Activated T-helper 17 cell treated with anti-CD3 and anti-CD28 coated beads, Interleukin-2, amount 50 U/mL, for 72 hours (primary cell): ENCODE measurements around the gene FADS2. TPM values are rescaled to one million over a fixed set of nuclear protein-coding genes. Genes with fewer than 3 reads are reported as not detected.

ENCODE experiments used
- ATAC-seq: fragments of 150-1000 bp; cut with Tn5 transposase; replicated peaks from 2 replicates; pipeline ENCODE4 v1.10.0; 2021; ENCODE audit warnings: mild to moderate bottlenecking, moderate library complexity
- H3K27ac Mint-ChIP-seq: one replicate; pipeline ENCODE4 v1.8.0; 2022; ENCODE audit warnings: mixed read lengths
- H3K27me3 Mint-ChIP-seq: one replicate; pipeline ENCODE4 v1.8.0; 2022; ENCODE audit warnings: mixed read lengths
- H3K36me3 Mint-ChIP-seq: one replicate; pipeline ENCODE4 v1.8.0; 2022; ENCODE audit warnings: low read depth, mild to moderate bottlenecking, mixed read lengths
- H3K4me1 Mint-ChIP-seq: one replicate; pipeline ENCODE4 v1.8.0; 2022; ENCODE audit warnings: mixed read lengths
- H3K4me3 Mint-ChIP-seq: one replicate; pipeline ENCODE4 v1.8.0; 2022; ENCODE audit warnings: mild to moderate bottlenecking, mixed read lengths
- H3K9me3 Mint-ChIP-seq: one replicate; pipeline ENCODE4 v1.8.0; 2022; ENCODE audit warnings: mixed read lengths
- total RNA-seq, 2 donors: library from RNA; stranded (reverse); gene quantifications; one replicate each; pipeline ENCODE4 v1.2.3, GENCODE V29; 2022

Gene FADS2
- total RNA-seq, 2 donors from 2014 or later, result 9.4 to 58.3 TPM

- no peak overlapping the region for H3K27ac Mint-ChIP-seq
Measured at GRCh38 chr11:61885784-61886580, 57.9 kb downstream of the FADS2 start.

DNA sequence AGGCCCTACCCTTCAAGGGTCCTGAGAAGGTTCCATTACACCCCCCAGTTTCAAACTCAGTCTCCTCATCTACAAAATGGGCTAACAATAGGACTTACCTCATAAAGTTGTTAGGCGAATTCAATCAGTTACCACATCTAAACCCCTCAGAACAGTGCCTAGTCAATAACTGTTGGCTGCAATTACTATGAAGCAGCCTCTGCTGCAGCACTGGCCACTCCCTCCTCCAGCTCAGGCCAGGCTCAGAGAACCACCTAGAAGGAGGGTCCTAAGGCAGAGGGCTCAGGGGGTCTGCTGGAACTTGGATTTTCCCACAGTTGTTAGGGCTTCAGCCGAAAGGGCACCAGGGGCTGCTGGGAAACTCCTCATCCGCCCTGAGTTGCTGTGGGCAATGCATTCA, 58.5 kb downstream of the FADS2 start:
- no peaks in the 10 kb centered on the region for H3K36me3 Mint-ChIP-seq
- no peaks in the 10 kb centered on the region for H3K4me1 Mint-ChIP-seq
- no peak overlapping the region for H3K27ac Mint-ChIP-seq
- H3K27me3 Mint-ChIP-seq, result no peaks in the 10 kb centered on the region
- no peak for ATAC-seq
- no peaks in the 10 kb centered on the region for H3K9me3 Mint-ChIP-seq
- no peak overlapping the region for H3K4me3 Mint-ChIP-seq

More at GRCh38 chr11:61885784-61886580, 57.9 kb downstream of the FADS2 start:
- Mint-ChIP-seq H3K4me3 (no peak overlapping the region), H3K27me3 (no peaks in the 10 kb centered on the region), H3K4me1 (no peaks in the 10 kb centered on the region), H3K36me3 (no peaks in the 10 kb centered on the region), H3K9me3 (no peaks in the 10 kb centered on the region)
- no peak for ATAC-seq

DNA sequence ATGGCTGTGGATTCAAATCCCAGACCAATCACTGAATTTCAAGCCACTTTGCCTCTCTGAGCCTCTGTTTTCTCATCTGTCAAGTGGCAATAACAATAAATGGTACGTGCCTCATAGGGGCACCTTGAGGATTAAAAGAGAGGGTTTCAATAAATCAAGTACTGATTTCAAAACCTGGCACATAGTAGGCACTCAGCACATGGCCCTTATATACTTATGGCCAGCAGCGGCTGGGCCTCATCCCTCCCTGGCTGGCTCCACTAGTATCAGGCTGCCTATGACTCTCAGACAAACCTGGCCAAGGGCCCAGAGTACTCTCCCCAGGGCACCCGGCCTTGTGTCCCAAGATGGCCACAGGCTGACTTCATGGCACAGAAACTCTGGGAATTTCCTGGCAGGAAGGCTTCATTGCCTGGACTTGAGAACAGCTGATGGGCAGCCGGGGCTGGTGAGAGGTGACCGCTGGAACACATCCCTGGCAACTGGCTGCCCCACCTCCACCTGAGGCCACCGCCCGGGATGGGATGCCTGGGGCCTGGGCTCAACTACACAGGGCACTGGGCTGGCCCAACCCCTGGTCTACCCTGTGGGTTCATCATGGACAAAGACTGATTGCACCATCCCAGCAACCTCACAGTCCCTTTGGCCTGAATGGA, 59.9 kb downstream of the FADS2 start:
- Mint-ChIP-seq H3K4me1 (no peaks in the 10 kb centered on the region), H3K4me3 (no peak overlapping the region), H3K27ac (no peak overlapping the region), H3K9me3 (no peaks in the 10 kb centered on the region), H3K36me3 (no peaks in the 10 kb centered on the region), H3K27me3 (no peaks in the 10 kb centered on the region)
- no peak for ATAC-seq

- ATAC-seq, result no peak
- Mint-ChIP-seq H3K4me3 (no peak overlapping the region), H3K27me3 (no peaks in the 10 kb centered on the region), H3K9me3 (no peaks in the 10 kb centered on the region), H3K27ac (no peak overlapping the region), H3K36me3 (no peaks in the 10 kb centered on the region), H3K4me1 (no peaks in the 10 kb centered on the region)
Measured at GRCh38 chr11:61888590-61888989, 60.5 kb downstream of the FADS2 start.

DNA sequence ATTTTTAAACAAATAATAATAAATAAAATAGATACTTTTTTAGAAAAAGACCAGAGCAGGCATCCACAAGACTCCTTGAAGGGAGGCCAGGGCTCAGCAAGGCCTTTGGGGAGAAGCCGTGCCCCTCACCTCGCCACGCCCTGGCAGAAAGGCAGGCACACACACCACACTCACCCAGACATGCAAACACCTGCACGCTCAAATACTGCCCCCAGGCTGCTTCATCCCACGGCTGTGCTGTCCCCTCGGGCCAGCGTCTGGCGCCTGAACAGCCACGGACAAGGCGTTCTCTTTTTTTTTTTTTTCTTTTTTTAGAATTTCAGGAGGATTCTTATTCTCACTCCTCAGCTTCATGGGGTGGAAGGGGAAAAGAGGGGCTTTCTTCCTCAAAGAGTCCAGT, 61.7 kb downstream of the FADS2 start:
- Mint-ChIP-seq H3K27me3 (no peaks in the 10 kb centered on the region), H3K4me3 (peak overlapping the region; percentile 78), H3K4me1 (no peaks in the 10 kb centered on the region), H3K27ac (no peak overlapping the region), H3K36me3 (no peaks in the 10 kb centered on the region), H3K9me3 (no peaks in the 10 kb centered on the region)
- no peak for ATAC-seq

GRCh38 chr11:61890529-61891330, 62.6 kb downstream of the FADS2 start:
- Mint-ChIP-seq H3K4me3 (peak overlapping the region; percentile 78), H3K9me3 (no peaks in the 10 kb centered on the region), H3K4me1 (no peaks in the 10 kb centered on the region), H3K36me3 (no peaks in the 10 kb centered on the region), H3K27me3 (no peaks in the 10 kb centered on the region), H3K27ac (peak overlapping the region; percentile 61)
- ATAC-seq, result peak; percentile 57

DNA sequence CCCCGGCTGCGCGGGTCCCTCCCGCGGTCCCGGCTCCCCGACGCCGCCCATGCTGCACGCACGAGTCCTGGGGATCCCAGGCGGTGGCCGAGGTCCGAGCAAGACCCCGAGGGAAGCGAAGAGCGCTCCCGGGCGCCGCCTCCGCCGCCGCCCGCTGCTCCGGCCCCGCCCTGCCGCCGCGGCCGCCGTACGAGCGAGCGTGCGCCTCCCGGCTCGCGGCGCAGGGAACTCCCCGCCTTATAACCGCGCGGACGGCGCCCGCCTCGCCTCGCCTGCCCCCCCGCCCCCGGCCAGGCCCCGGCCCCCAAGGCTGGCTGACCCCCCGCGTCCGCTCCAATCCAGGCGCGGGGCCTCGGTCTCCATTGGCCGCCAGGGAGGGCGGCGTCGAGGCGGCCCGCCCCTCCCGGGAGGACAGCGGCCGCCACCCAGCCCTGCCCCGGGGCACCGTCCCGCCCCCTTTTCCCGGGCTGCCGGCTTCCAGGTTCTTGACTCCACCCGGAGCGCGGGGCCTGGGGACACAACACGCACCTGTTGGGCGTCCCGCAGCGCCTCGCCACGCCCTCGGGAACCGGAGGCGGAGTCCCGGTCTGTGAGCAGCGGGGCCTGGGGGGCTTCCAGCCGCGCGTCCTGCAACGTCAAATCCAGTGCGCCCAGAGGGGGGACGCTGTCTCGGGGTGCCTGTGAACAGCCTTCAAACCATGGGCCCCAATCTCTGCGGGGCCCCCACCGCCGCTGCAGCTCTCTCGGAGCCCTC, 63.4 kb downstream of the FADS2 start, which contains the start of gene FADS3:
FADS3 (minus strand) TSS at position 215 of the 754 bp plus-strand sequence; CDS start at position 51, 164 bp downstream.
- peak; percentile 81 for ATAC-seq
- Mint-ChIP-seq H3K4me1 (no peaks in the 10 kb centered on the region), H3K36me3 (no peaks in the 10 kb centered on the region), H3K27ac (peak within 1 kb of the TSS; percentile 61), H3K9me3 (no peaks in the 10 kb centered on the region), H3K4me3 (peak within 1 kb of the TSS; percentile 78), H3K27me3 (no peaks in the 10 kb centered on the region)

DNA sequence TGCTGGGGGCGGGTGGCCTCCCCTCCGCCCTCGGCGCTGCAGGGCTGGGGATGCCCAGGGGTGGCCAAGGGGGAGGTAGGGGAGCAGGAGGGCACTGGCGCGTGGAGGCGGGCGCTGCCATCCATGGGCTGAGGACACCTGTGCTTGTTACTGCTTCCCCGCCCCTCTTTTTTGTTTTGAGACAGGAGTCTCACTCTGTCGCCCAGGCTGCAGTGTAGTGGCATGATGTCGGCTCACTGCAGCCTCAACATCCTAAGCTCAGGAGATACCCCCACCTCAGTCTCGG, 63.9 kb downstream of the FADS2 start:
- Mint-ChIP-seq H3K27ac (no peak overlapping the region), H3K36me3 (no peaks in the 10 kb centered on the region), H3K4me3 (peak overlapping the region; percentile 57), H3K4me1 (no peaks in the 10 kb centered on the region), H3K27me3 (no peaks in the 10 kb centered on the region), H3K9me3 (no peaks in the 10 kb centered on the region)
- peak; percentile 18 for ATAC-seq

DNA sequence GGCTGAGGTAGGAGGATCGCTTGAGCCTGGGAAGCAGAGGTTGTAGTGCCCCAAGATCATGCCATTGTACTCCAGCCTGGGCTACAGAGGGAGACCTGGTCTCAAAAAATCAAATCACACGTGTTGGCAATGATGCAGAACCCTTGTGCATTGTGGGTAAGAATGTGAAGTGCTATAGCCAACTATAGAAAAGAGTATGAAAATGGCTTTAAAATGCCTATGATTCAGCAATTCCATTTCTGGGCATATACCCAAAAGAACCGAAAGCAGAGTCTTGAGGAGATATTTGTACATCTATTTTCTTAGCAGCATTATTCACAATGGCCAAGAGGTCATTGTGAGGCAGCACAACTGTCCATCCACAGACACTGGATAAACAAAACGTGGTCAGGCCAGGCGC, 65.9 kb downstream of the FADS2 start:
- no peak overlapping the region for H3K27ac Mint-ChIP-seq
- no peaks in the 10 kb centered on the region for H3K27me3 Mint-ChIP-seq
- no peaks in the 10 kb centered on the region for H3K9me3 Mint-ChIP-seq
- H3K4me3 Mint-ChIP-seq, result no peak overlapping the region
- ATAC-seq, result no peak
- H3K4me1 Mint-ChIP-seq, result no peaks in the 10 kb centered on the region
- H3K36me3 Mint-ChIP-seq, result no peaks in the 10 kb centered on the region

GRCh38 chr11:61895046-61895717, 67.1 kb downstream of the FADS2 start:
- Mint-ChIP-seq H3K4me3 (no peak overlapping the region), H3K27me3 (no peaks in the 10 kb centered on the region), H3K9me3 (no peaks in the 10 kb centered on the region), H3K4me1 (peaks cover 4% of the 10 kb centered on the region), H3K27ac (no peak overlapping the region), H3K36me3 (no peaks in the 10 kb centered on the region)
- no peak for ATAC-seq

DNA sequence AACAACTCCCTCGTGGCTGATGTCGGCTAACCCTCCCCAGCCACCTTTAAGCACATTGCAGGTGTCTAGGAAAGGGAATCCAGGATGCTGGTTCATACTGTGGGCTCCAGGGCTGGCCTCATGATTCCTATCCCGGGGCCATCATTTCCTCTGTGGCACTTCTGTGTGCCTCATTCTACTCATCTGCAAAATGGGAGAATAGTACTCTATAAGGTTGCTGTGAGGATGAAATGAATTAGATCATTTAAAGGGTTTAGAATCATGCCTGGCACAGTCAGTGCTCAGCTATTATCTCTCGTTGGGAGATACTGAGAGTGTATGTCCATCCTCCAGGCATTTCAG, 67.6 kb downstream of the FADS2 start:
- Mint-ChIP-seq H3K9me3 (no peaks in the 10 kb centered on the region), H3K4me1 (peaks cover 4% of the 10 kb centered on the region), H3K27me3 (no peaks in the 10 kb centered on the region), H3K27ac (no peak overlapping the region), H3K36me3 (no peaks in the 10 kb centered on the region), H3K4me3 (no peak overlapping the region)
- no peak for ATAC-seq

GRCh38 chr11:61896665-61897386, 68.7 kb downstream of the FADS2 start:
- Mint-ChIP-seq H3K36me3 (no peaks in the 10 kb centered on the region), H3K4me3 (no peak overlapping the region), H3K27me3 (no peaks in the 10 kb centered on the region), H3K4me1 (peaks cover 4% of the 10 kb centered on the region), H3K9me3 (no peaks in the 10 kb centered on the region), H3K27ac (peak overlapping the region; percentile 5)
- ATAC-seq, result no peak

DNA sequence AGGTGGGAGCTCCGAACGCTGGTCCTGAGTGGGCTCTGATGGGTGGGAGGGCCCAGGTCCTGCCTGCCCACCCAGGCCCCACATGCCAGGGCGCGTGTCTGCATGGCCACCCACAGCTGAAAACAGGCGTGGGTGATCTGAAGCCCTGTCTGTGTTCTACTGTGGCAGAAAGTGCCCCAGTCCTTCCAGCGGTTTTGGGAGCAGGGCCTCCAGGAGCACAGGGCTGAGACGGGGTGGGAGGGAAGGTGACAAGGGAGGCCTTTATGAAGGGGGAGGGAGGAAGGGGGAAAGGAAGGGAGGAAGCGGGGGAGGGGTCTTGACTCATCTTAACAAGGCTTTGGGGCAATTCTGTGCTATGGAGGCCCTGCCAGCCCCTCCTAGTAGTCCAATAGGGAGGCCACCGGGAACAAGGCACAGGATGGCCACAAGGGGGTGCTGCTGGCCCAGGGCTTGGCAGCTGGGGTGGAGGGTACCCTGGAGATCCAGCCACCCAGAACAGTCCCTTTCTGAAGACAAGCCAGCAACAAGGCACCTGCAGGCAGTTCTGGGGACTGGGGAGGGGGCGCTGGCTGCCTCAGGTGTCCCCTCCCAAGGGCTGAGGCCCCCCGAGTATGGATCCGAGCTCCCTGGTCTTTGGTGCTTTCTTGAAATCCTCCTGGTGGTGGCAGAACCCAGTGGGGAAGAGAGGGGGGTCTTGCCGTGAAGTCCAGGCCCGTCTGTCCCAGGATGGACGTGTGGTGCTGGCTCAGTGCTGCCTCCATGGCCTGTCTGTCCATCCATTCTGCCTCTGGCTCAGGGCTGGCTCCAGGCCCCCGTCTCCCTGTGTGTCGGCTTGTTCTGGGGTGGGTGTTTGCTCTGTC, 69.5 kb downstream of the FADS2 start:
- ATAC-seq, result peak; percentile 71
- H3K4me3 Mint-ChIP-seq, result no peak overlapping the region
- H3K36me3 Mint-ChIP-seq, result no peaks in the 10 kb centered on the region
- no peaks in the 10 kb centered on the region for H3K9me3 Mint-ChIP-seq
- H3K27ac Mint-ChIP-seq, result no peak overlapping the region
- H3K4me1 Mint-ChIP-seq, result peaks cover 4% of the 10 kb centered on the region
- no peaks in the 10 kb centered on the region for H3K27me3 Mint-ChIP-seq
